Activated CD8-positive, alpha-beta memory T cell treated with anti-CD3 and anti-CD28 coated beads, Interleukin-2, amount 10 ng/mL, durations not matched to agents 7 days and 5 days (primary cell): Measurements from ENCODE around the gene SRSF5. TPM values are rescaled to one million over a fixed set of nuclear protein-coding genes. Genes with fewer than 3 reads are reported as not detected.

Experiments
- ATAC-seq: fragments of 150-1000 bp; cut with Tn5 transposase; one replicate; pipeline ENCODE4 v1.10.0; 2021; ENCODE audit warnings: moderate library complexity
- CTCF ChIA-PET: fragments of 350-600 bp; sonication (Branson Sonifier 250); formaldehyde crosslinking; loops from one replicate; lab custom pipeline; 2021; ENCODE audit warnings: antibody characterized with exemption; lab: Charles Lee
- DNase-seq: peaks from one replicate; pipeline ENCODE4 v3.0.0-alpha.2; 2020
- H3K27ac Mint-ChIP-seq: one replicate; pipeline ENCODE4 v1.8.0; 2021; ENCODE audit warnings: mild to moderate bottlenecking, mixed read lengths
- H3K27me3 Mint-ChIP-seq: one replicate; pipeline ENCODE4 v1.8.0; 2021; ENCODE audit warnings: mixed read lengths
- H3K36me3 Mint-ChIP-seq: one replicate; pipeline ENCODE4 v1.8.0; 2021; ENCODE audit warnings: mild to moderate bottlenecking, mixed read lengths
- H3K4me1 Mint-ChIP-seq: one replicate; pipeline ENCODE4 v1.8.0; 2021; ENCODE audit warnings: mixed read lengths
- H3K4me3 Mint-ChIP-seq: one replicate; pipeline ENCODE4 v1.8.0; 2021; ENCODE audit warnings: mild to moderate bottlenecking, moderate library complexity, mixed read lengths
- H3K9me3 Mint-ChIP-seq: one replicate; pipeline ENCODE4 v1.8.0; 2022; ENCODE audit warnings: low read depth, mixed read lengths
- total RNA-seq, 2 experiments: library from RNA; stranded (reverse); gene quantifications; one replicate each; pipeline ENCODE4 v1.2.3, GENCODE V29; 2021

SRSF5 gene
- total RNA-seq, 2 experiments from 2014 or later = 335 to 407 TPM

GRCh38 chr14:69818758-69819191, 51.8 kb downstream of the SRSF5 start:
- CTCF ChIA-PET = interaction anchor here (0.6 to 5.4 kb wide), 28 partner anchors 11 to 802 kb away, joined by 3 to 49 read pairs (median 4); no protein-coding TSS in a partner anchor
- H3K27ac Mint-ChIP-seq = no peak overlapping the region
- H3K4me3 Mint-ChIP-seq = no peak overlapping the region
- peaks cover 8% of the 10 kb centered on the region for H3K27me3 Mint-ChIP-seq
- no peaks in the 10 kb centered on the region for H3K9me3 Mint-ChIP-seq
- DNase-seq = peak; percentile 63
- H3K36me3 Mint-ChIP-seq = no peaks in the 10 kb centered on the region
- ATAC-seq = peak; percentile 81
- H3K4me1 Mint-ChIP-seq = peaks cover 4% of the 10 kb centered on the region

GRCh38 chr14:69819607-69820006, 52.7 kb downstream of the SRSF5 start:
- H3K4me1 Mint-ChIP-seq = peaks cover 4% of the 10 kb centered on the region
- no peak overlapping the region for H3K4me3 Mint-ChIP-seq
- ATAC-seq (no peak), DNase-seq (no peak)
- no peaks in the 10 kb centered on the region for H3K36me3 Mint-ChIP-seq
- H3K27ac Mint-ChIP-seq = no peak overlapping the region
- CTCF ChIA-PET = interaction anchor here (2.1 to 5.4 kb wide), 3 partner anchors 193 to 209 kb away, joined by 8 to 49 read pairs (median 10); no protein-coding TSS in a partner anchor
- peaks cover 3% of the 10 kb centered on the region for H3K27me3 Mint-ChIP-seq
- H3K9me3 Mint-ChIP-seq = no peaks in the 10 kb centered on the region

- ATAC-seq (no peak), DNase-seq (no peak)
- no peaks in the 10 kb centered on the region for H3K36me3 Mint-ChIP-seq
- H3K9me3 Mint-ChIP-seq = no peaks in the 10 kb centered on the region
- H3K4me1 Mint-ChIP-seq = peaks cover 4% of the 10 kb centered on the region
- no peak overlapping the region for H3K4me3 Mint-ChIP-seq
- CTCF ChIA-PET = interaction anchor here (3.0 to 5.4 kb wide), 2 partner anchors 193 to 207 kb away, joined by 10 to 49 read pairs; no protein-coding TSS in a partner anchor
- H3K27me3 Mint-ChIP-seq = peaks cover 3% of the 10 kb centered on the region
- H3K27ac Mint-ChIP-seq = no peak overlapping the region
Measured at GRCh38 chr14:69820991-69821390, 54.0 kb downstream of the SRSF5 start.

Other genes starting within 250 kb of the SRSF5 start
- gene CCDC177, start 192.3 kb upstream of the SRSF5 start, total RNA-seq = not detected
- gene SUSD6, start 155.5 kb upstream of the SRSF5 start, total RNA-seq = 10 to 100 TPM; 62.9 to 66.4 TPM
- gene SLC10A1, start 30.1 kb downstream of the SRSF5 start, total RNA-seq = not detected
- gene SMOC1, start 112.3 kb downstream of the SRSF5 start, total RNA-seq = not detected